Stimulated activated CD4-positive, alpha-beta T cell treated with anti-CD3 and anti-CD28 coated beads, Interleukin-15, amount 100 ng/mL, for 48 hours (primary cell): ENCODE data around the gene TTC28.

Source experiments
- DNase-seq, 2 donors: peaks; one replicate each; pipeline ENCODE4 v3.0.0-alpha.2; 2020; ENCODE audit warnings: low read depth in 2 of 2

Gene TTC28

DNA sequence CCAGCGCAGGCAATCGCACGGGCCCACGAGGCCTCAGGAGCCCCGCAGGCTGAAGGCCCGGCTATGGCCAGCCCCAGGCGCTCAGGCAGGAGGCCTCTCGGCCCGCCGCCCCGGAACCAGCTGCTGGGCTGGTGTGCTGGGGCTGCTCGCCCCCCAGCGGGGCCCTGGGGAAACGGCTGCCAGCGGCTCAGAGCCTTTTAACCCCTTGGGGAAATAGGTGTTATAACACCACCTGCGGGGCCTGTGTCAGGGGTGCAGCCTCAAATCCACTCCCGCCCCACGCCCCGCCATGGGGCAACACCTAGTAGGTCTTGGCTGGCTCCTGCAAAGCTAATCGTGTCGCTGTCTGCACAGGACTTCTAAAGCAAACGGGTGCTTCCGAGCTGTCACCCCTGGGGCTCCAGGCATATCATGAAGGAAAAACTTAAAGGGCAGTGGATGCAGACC is 237.4 kb downstream of the TTC28 start:
- DNase-seq = peak; percentile 67 to 70

DNA sequence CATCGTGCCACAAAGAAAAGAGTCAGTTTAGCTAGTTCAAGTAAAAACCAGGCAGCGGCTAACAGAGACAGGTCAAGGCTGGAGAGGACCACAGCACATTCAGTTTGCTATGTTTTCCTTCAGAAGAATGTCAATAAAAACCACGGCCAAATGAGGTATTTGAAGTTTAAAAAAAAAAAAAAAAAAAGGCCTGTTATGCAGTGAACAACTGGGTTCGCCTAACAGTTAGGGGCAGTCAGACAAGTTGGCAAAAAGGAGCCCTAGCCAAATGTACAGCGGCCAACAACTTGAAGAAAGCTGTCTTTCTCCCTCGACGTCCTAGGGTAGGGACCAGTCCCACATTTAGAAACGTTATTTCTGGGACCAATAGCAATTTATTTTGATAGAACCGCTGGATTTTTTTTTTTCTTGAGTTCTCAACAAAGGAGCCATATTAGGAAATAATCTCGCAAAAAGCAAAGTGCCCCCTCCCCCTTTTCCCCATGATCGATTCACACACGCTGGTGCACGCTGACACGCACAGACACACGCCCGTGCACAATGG is 237.8 kb downstream of the TTC28 start:
- no peak for DNase-seq

DNA sequence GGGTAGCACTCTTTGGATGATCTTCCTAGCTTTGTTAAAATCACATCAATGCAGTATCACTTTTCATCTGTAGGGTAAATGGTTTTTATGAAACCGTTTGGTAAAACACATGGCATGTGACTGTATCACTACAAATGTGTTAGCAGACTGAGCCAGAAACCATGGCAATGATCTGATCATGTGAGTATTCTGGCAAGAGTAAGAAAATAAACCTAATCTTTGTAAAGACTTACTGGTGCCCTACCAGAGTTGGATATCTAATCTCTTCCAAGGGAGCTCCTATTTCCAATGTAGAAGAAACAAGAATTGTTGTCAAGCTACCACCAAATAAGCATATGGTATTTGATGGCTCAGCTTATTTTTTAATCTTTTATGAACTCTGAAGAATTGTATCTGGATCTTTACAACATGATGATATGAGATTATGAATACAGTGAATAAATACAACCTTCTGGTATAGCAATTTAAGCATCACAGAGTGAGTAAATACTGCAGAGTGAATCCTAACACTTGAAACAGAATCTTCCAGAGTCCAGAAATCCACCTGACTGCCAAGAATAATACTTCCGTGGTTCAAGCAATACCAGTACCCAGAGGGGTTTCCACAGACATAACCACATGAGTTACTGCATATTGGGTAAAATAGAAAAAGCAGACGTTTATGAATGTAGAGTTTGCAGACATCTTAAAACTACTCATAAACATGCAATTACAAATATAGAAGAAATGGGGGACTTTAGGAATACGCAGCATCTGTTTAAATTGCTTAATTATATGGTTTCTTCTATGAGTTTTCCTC is 238.8 kb downstream of the TTC28 start:
- DNase-seq = no peak

DNA sequence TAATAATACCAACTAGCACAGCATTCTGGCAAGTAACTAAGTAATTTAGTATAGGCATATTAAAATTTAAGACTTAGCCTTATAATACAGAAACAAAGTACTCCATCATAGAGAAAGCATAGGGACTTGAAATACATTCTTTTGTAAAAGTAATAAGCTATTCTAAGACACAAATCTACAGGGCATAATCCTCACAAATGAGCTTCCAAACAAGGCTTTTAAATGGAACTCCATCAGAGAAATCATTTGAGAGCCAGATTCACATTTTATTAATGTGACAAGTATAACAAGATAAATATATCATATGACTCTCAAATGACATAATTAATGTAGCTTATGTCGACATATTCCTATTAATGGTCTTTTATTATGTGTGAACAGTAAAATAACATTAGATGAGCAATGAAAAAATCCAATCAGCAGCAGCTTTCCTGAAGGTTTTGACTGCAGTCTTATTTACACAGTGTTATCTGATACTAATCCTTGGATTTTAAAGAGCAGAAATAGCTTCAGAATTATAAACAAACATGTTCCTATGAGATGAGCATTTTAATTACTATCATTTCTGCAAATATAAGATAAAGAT is 241.4 kb downstream of the TTC28 start:
- no peak for DNase-seq

DNA sequence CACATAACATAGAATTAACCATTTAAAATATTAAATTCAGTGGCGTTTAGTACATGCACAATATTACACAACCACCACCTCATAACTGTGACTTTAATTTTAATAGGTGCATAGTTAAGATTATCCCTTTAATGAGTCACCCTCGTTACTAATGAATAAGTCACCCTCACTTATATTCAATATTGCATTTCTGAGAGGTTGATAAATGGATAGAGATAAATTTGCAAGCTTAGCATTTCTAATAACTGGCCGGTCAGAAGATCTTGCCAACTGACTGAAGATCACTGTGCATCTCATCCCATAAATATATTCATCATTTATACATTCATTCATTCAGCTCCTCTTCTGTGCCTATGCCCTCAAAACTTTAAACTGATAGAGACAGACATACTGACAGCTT is 243.7 kb downstream of the TTC28 start:
- no peak for DNase-seq

DNA sequence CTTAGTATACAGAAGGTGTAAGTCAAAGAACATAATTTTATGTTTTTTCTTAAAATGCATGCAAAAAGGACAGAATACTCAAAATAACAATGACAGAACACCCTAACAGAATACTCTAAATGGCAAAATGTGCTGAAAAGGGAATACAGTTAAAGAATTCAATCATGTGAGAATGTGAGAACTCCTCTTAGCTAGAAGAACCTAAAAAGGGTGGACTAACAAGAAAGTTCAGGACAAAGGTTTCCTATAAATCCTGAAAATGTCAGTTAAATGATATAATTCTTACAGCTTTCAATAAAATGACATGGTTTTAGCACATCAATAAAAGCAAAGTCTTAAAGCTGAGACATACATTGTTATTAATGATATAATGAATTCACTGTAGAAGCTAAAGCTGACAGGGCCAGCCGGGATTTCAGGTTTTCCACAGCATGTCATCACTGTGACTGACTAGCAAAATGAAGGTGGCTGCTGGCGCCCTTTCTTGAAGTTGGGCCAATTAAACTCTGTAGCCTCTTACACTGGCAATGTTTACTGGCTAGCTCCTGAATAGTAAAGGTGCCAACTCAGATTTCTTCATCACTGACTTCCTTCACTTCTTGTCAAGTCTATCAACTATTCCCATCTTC is 244.4 kb downstream of the TTC28 start:
- no peak for DNase-seq

DNA sequence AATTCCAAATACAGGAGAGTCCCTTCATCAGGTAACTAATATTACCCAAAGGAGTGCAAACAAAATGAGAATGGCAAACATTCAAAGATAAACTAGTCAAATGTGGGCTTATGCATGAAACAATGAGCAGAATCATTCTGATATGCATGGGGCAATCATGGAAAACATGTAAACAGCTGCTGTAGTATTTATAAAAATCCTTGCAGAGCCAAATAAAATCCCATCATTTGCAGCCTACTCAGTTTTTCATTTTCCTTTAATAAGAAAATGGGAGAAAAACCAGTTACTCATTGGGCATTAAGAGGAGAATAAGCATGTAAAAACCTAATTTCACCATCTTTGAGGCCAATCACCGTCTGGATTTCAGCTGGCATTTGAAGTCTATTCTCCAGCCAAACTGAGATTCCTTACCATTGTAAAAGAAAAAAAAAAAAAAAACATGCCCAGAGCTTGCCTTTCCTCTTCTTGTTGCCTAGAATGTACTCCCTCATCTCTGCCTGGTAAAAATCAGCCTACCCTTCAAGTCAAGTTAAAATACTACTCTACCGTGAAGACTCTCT is 249.1 kb downstream of the TTC28 start:
- no peak for DNase-seq

DNA sequence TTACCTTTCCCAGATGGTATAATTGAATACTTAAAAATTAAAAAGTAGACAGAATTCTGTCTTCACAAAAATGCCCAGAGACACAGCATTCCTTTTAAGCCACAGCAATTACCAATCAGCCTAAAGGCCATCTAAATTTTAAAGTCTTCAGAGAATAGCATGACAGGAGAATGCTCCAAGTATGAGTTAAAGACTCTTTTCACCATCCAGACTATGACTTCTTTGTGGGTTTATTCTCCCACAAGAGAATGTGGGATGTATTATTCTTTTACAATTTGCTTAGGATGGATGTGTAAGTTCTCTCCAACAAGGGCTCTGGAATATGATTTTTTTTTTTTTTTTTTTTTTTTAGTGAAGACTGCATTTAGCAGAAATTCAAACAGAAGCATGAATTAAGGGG is 249.9 kb downstream of the TTC28 start:
- no peak for DNase-seq

DNA sequence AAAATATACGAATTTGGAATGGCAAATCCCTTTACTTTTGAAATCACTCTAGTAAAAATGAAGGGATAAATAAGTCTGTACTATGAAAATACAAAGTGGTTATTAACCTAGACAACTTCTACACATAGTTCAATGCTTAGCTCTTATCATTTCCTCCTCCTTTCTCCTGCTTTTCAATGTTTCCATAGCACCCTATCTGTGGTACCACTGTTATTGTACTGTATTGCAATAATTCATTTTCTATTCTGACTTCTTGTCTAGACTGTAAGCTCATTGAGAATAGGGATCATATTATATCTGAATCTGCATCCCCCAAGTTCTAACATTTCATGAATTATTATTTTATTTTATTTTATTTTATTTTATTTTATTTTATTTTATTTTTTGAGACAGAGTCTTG is 251.4 kb downstream of the TTC28 start:
- no peak for DNase-seq

DNA sequence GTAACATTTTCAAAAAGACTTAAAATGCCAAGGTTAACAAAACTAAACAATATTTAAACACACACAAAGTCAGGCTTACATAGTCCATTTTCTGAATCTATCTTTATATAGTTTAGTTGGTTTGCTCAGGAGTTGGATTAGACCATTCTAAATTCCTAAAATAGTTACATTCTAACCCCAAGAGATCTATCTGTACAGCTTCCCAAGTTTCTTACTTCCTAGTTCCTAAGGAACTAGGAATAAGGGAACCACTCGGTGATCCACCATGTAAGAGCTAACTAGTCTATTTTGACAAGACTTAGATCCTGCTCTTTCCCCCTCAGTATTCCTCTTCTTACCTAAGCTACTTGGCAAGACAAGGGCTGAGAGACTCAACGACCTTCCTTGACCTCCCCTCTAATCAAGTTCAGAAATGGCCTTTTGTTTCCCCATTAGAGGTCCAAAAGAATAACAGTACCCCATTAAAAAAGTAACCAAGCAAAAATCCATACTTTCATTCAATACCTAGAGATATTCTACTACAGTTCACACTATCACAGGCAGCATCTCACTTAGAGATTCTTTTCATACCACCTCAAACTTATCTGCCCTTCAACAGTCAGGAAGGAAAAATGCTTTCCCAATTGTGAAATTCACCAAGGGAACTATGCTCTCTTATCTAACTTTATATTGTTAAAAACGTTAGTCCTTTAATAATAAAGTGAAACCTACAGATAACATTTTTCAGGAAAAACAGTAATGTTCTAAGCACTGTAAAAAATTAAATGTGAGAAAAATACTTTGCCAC is 253.1 kb downstream of the TTC28 start:
- DNase-seq = no peak

DNA sequence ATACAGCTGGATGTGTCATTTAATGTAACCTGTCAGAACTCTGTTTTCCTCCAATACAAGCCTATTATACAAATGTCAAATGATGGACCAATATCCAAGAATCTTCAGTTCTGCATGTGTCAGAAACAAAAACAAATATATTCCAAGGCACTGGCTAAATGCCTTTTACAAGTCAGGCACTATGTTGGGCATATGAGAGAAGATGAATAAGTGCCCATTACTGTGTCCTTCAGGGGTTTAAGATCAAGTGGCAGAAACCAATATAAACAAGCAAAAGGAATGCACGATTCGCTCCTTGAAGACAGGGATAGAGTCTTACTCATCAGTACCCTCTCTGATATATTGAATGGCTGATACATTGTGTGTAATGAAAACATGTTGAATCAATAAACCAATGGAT is 254.4 kb downstream of the TTC28 start:
- DNase-seq = no peak

DNA sequence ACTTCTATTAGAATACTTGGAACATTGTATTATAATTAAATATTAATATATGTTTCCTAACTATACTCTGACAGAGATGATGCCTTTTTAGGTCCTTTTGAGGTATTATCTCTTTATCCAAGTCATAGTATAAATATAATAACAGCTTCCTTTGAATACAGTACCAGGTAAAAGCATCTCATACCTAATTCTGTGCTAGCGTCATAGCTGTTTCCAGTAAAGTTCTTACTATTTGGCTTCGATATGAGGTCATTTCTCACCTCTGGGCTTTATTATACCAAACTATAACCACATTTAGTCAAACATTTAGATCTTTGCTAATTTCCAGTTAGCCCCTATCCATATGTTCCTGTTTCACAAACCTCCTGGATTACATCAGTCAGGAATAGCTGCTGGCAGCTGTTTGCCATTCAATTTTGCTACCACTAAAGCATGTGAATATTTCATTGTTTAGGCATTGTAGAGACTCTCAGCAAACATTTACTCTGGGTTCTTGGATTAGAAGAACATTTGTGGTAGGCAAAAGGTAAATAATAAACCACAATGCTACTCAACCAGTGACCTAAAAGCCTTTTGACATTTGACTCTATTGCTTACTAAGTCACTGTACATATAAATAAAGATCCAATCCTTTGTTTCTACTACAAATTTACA is 255.1 kb downstream of the TTC28 start:
- DNase-seq = no peak

DNA sequence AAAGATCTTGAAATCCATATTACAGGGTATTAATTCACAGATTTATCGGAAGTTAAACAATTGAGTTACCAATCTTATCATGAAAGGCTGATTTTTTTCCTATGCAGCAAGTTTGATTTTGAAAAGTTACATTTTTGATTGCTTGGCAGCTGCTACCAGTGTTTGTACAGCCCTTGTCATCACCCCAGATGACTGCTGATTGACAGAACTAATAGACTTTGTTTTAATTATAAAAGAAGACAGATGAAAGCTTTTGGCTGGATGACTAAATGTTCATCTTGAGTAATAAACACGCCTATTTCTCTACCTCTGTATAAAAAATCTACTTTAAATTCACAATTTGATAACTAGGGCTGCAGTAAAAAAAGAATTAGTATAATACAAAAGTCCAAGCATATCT is 259.7 kb downstream of the TTC28 start:
- no peak for DNase-seq

DNA sequence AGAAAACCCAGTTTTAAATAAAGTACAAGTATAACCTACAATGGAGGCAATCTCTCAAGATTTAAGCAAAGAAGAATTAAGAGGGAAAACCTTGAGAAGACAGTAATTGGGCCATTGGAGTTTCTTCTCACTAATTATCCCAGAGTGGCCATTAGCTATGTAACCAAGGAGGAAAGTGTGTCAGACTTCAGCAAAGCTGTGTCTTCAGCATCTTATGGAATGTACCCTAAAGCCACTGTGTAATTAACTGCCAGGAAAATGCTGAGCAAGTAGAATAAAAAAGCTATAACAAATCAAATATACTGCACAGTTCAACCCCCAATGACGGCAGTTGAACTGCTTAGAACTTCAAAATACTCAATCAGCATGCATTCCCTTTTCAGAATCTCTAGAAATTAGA is 261.6 kb downstream of the TTC28 start:
- DNase-seq = no peak

DNA sequence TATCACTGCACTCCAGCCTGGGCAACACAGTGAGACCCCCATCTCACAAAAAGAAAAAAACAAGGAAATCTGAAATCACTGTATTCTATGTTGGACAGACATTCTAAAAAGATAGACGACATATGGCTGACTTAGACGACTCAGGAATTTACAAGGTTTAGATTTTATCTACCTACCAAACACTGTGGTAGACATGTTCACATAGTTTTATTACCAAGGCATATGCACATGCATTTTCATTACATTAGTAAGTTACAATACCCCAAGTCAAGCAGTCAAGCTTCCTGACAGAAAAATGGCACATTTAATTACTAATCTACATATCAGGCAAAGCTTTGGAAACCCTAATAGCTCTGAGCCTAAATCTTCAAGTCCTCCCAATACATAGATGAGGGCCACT is 262.2 kb downstream of the TTC28 start:
- DNase-seq = no peak

DNA sequence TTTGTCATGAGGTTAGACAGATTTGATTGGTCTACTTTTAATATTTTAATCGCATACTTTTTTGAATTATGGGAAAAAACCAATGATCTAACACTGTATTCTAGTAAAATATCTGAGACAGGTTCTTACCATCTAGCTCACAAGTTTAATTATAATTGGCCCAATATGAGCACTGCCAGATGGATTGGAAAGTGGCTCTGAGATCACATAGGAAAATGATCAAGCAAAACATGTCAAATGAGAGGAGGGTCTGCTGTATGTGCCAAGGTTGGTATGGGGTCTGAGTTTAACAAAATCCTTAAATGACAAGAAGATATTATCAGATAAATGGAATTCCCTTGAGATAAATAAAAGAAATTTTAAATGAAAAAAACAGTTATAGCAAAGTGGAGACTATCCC is 264.7 kb downstream of the TTC28 start:
- no peak for DNase-seq

DNA sequence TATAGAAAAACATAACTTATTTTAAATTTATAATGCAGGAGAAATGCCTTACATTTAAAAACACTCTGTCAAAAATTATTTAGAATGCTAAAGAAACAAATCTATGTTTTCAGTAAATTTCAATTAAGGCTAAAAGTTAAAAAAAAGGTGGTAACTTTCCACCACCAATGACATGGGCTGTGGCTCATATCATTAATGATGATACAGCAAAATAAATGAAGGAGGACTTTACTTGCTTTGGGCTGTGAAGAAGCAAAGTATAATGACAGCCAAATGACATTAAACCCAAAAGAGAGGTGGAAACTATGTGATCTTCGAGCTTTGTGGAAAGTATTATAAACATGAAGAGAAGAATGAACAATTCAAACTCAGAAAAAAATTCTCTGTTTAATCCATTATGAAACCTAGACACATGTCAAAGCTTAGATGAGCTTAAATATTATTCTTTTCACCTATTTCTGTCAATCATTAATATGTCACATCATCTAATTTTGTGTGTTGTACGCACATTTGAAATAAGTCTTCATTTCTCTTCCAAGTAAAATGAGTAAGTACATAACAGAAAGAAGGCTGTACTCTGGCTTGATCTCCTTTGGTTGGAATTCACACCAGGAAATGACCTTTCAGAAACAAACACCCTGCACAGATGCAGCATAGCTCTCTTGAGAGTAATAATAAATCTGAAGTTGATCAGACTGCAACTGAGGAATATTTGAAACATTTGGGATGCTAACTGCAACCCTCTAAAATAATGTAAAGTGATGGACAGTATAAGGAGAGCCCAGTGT is 265.8 kb downstream of the TTC28 start:
- DNase-seq = no peak

DNA sequence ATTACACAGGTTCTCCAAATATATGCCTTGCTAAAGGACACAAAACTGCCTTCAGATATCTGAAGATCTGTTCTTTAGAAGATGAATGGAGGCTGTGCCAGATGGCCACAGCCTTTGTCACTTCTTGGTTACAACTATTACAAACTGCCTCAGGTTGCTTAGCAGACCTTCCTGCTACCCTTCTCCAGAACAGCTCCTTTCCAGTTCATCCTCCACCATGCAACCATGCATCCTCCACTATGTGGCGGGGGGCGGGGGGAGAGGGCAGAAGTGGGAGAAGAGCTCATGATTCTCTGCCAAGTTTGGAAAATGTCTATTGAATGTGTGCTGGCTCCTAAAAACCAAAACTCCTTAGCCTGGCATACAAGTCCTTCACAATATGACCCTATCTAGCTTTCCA is 267.5 kb downstream of the TTC28 start:
- no peak for DNase-seq

DNA sequence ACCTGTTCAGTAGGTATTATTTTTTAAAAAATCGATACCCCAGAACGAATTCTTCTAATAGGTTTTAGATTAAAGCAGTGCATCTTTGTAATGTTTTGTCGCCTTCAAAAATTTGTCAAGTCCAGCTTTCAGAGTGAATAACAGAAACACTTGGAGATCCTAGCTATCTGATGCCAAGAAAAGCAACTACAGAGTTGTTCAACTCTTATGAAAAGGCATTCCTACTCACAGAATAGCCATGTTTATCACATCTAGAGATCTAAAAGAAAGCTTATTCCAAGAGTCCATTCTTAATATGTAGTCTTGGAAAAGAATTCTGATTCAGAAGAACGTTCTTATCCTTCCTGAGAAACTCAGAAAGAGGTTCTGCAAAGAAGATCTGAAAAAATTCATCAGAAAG is 268.5 kb downstream of the TTC28 start:
- DNase-seq = no peak

DNA sequence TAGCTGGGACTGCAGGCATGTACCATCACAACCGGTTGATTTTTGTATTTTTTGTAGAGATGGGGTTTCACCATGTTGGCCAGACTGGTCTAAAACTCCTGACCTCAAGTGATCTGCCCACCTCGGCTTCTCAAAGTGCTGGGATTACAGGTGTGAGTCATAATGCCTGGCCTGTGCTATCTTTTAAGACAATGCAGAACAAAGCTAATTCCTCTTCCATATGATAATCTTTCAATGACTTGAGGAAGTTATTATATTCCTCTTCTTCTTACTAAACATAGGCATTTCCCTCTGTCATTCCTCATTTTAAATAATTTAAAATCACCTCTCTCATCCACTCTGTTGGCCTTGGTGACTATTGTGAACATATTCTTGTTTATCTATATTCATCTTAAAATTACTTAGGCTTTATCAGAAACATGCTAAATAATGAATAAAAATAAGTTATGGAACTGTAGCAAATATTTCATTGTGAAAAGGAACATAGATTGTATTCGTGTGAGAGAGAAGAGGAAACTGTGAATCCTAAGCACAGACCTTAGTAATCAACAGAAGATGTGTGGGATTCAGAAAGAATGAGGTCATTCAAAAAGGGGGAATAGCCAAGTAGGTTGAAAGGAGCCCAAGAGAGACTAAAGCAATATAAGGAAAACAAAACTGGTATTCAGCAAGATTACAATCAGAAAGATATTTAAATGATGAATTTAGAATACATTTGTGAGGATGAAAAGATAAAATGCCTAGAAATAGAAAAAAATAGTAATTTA is 269.4 kb downstream of the TTC28 start:
- DNase-seq = no peak
